Heart left ventricle (tissue), 16 donors: ENCODE measurements around the gene AOC2. TPM values are rescaled to one million over a fixed set of nuclear protein-coding genes. Genes with fewer than 3 reads are reported as not detected.
"Not testable (repeated sequence)": the region's sequence is repeated elsewhere in the genome, so short reads cannot be mapped to it uniquely, and the experiment has no call there.

Source experiments
- ATAC-seq, 4 donors: fragments of 200-7000 bp; cut with Tn5 transposase; one replicate each; pipeline ENCODE4 v1.9.1; 2020 to 2022; ENCODE audit warnings: moderate library complexity in 4 of 4, mild to moderate bottlenecking in 3 of 4, moderate number of reproducible peaks in 1 of 4
- DNase-seq, 5 donors: peaks; one replicate each; pipeline ENCODE4 v3.0.0-alpha.2; 2020
- H3K27ac ChIP-seq, 12 donors: fragments of 200-600 bp; sonication (generic) in 4 of 12; one replicate each; pipeline versions ENCODE4 v1.5.0 to v1.8.0; 2016 to 2022; ENCODE audit warnings: mild to moderate bottlenecking in 2 of 12
- H3K27me3 ChIP-seq, 9 donors: fragments of 200-600 bp; sonication (generic) in 2 of 9; one replicate each; pipeline versions ENCODE4 v1.5.1 to v1.8.0; 2016 to 2022; ENCODE audit warnings: mild to moderate bottlenecking in 3 of 9
- H3K36me3 ChIP-seq, 9 donors: fragments of 200-600 bp; sonication (generic) in 2 of 9; one replicate each; pipeline versions ENCODE4 v1.5.0 to v1.8.0; 2018 to 2022; ENCODE audit warnings: mild to moderate bottlenecking in 2 of 9
- H3K4me1 ChIP-seq, 12 donors: fragments of 200-600 bp; sonication (generic) in 4 of 12; one replicate each; pipeline versions ENCODE4 v1.5.0 to v1.8.0; 2016 to 2022; ENCODE audit warnings: mild to moderate bottlenecking in 3 of 12
- H3K4me3 ChIP-seq, 12 donors: fragments of 200-600 bp; sonication (generic) in 4 of 12; one replicate each; pipeline versions ENCODE4 v1.5.0 to v1.8.0; 2017 to 2022; ENCODE audit warnings: mild to moderate bottlenecking in 9 of 12, moderate library complexity in 4 of 12
- H3K9me3 ChIP-seq, 12 donors: fragments of 200-600 bp; sonication (generic) in 4 of 12; one replicate each; pipeline versions ENCODE4 v1.5.0 to v1.8.0; 2016 to 2022; ENCODE audit warnings: mild to moderate bottlenecking in 1 of 12
- CTCF ChIP-seq, 12 donors: fragments of 200-600 bp; sonication (generic) in 4 of 12; IDR thresholded peaks; one replicate each; pipeline versions ENCODE4 v1.5.0 to v1.8.0; 2018 to 2022; ENCODE audit warnings: antibody characterized with exemption in 12 of 12, mild to moderate bottlenecking in 5 of 12
- POLR2A ChIP-seq, 2 donors: fragments of 450-650 bp; IDR thresholded peaks; one replicate each; pipeline ENCODE4 v1.6.1; 2017; ENCODE audit warnings: antibody characterized with exemption in 2 of 2, mild to moderate bottlenecking in 2 of 2, moderate library complexity in 2 of 2
- WGBS, 4 donors: extraction: QIAGEN DNeasy Blood & Tissue Kit in 2 of 4; methylation state at CpG; one replicate each; pipeline versions ENCODE4 v1.1.5 to v1.1.7; 2013 to 2018; 5-methylcytosine and 5-hydroxymethylcytosine counted together
- intact Hi-C, 10 donors: fragments of 100-400 bp; cut with DNase I; formaldehyde crosslinking; loops; one replicate each; pipeline versions ENCODE4 v1.11.1 to v1.14.2; 2022
- polyA plus RNA-seq, 2 donors: library from polyadenylated mRNA; stranded (reverse); fragments of 200-250 nt; gene quantifications; one replicate each; pipeline ENCODE4 v1.2.3, GENCODE V29; 2013
- total RNA-seq, 9 donors: library from RNA; depleted of rRNA in 2 of 9; stranded (reverse); fragments of >200 nt in 2 of 9; fragmentation: NEBNext Ultra II Directional in 3 of 9; extraction: Animal tissue kit (Norgen Biotek cat#: 25700) in 3 of 9; gene quantifications; one replicate each; pipeline versions ENCODE4 v1.1.0 to v1.2.4, GENCODE V29; 2016 to 2023
- donor health status: ischemic (EF 13 %, LVEDD 7.1; RV severe dilation, severe dysfunction).
- donor health status: healthy with polysubstance abuse.
- donor health status: DM: no; HTN: yes; CAD: no.
- donor health status: DM: no; HTN: no; CAD: no.
- donor health status: ischemic (EF 25% LVEDD 6.9; RV normal size, moderate dysfunction).
- donor health status: ischemic (EF 25% LVEDD 5.7; RV mildly dilated, moderate dysfunction).
- donor health status: healthy.
- donor health status: DM: yes; HTN: yes; CAD: no.
- donor health status: ischemic (EF 35%, LVEDD 5.7; RV mildly dilated, moderate dysfunction).
- donor health status: nonischemic (EF 11% LVEDD 7.7; RV severe dilation, severe dysfunction).
- donor health status: DM: yes; HTN: yes; CAD: no.
- donor health status: PGD.
- donor health status: ischemic (EF 29% LVEDD 5.4; RV normal size, mild dysfunction).
- donor health status: nonischemic (EF 23%, LVEDD 6.1; RV moderate dilation, normal function).

AOC2 gene
- total and polyA plus RNA-seq, 11 donors, result 0.21 to 0.88 (median 0.44) TPM

GRCh38 chr17:42855048-42855596 lies 10.7 kb downstream of the AOC2 start:
- Histone ChIP-seq H3K36me3 (no peaks in the 10 kb centered on the region), H3K4me1 (peaks cover 0 to 22% (median 6%) of the 10 kb centered on the region in 12 donors), H3K27me3 (peaks cover 0 to 4% (median 0%) of the 10 kb centered on the region in 9 donors), H3K27ac (peak overlapping the region in 1 of 12 donors; percentile 40), H3K9me3 (no peaks in the 10 kb centered on the region), H3K4me3 (peak overlapping the region in 1 of 12 donors; percentile 53)
- no peak for ATAC-seq
- WGBS, 4 donors, result 79 to 85% (median 83%) methylated on average over 8 of the region's 8 CpGs
- intact Hi-C loops, result no loop called here
- DNase-seq, result peak in 1 of 5 donors; percentile 52
- TF ChIP-seq CTCF (IDR thresholded peaks at IDR 0.05) (no peak), POLR2A (IDR thresholded peaks at IDR 0.05) (no peak)

- H3K4me1 ChIP-seq, result peaks cover 0 to 14% (median 0%) of the 10 kb centered on the region in 12 donors
Observed at GRCh38 chr17:42856093-42856492, 11.7 kb downstream of the AOC2 start.

GRCh38 chr17:42856516-42856915 lies 12.1 kb downstream of the AOC2 start:
- H3K27me3 ChIP-seq, ATAC-seq, H3K36me3 ChIP-seq, H3K4me3 ChIP-seq, intact Hi-C loops, H3K9me3 ChIP-seq: not testable (repeated sequence)
- 75 to 88% (median 83%) methylated on average over 6 to 7 of the region's 8 CpGs for WGBS, 4 donors
- DNase-seq, result peak in 1 of 5 donors; percentile 24
- peaks cover 0 to 14% (median 0%) of the 10 kb centered on the region in 12 donors for H3K4me1 ChIP-seq
- H3K27ac ChIP-seq, result peak overlapping the region in 1 of 12 donors; percentile 19

More at GRCh38 chr17:42856093-42856492, 11.7 kb downstream of the AOC2 start:
- H3K9me3 ChIP-seq, H3K4me3 ChIP-seq, intact Hi-C loops, H3K27me3 ChIP-seq, ATAC-seq, H3K36me3 ChIP-seq, H3K27ac ChIP-seq: not testable (repeated sequence)
- DNase-seq, result peak in 1 of 5 donors; percentile 22
- WGBS, 4 donors, result 80 to 86% (median 84%) methylated on average over 1 to 8 of the region's 8 CpGs

- H3K27ac ChIP-seq, result peak overlapping the region in 1 of 12 donors; percentile 15
- TF ChIP-seq POLR2A (IDR thresholded peaks at IDR 0.05) (no peak), CTCF (IDR thresholded peaks at IDR 0.05) (no peak)
- DNase-seq, result peak in 1 of 5 donors; percentile 4
- no peak overlapping the region for H3K4me3 ChIP-seq
- WGBS, 4 donors, result 79 to 95% (median 91%) methylated on average over 1 of the region's 1 CpG
- intact Hi-C loops, result no loop called here
- H3K9me3 ChIP-seq, result no peaks in the 10 kb centered on the region
- no peaks in the 10 kb centered on the region for H3K36me3 ChIP-seq
- H3K27me3 ChIP-seq, result peaks cover 0 to 4% (median 0%) of the 10 kb centered on the region in 9 donors
- no peak for ATAC-seq
- peaks cover 0 to 14% (median 0%) of the 10 kb centered on the region in 12 donors for H3K4me1 ChIP-seq
Observed at GRCh38 chr17:42857389-42857788, 13.0 kb downstream of the AOC2 start.

- 79 to 85% (median 82%) methylated on average over 7 of the region's 7 CpGs for WGBS, 4 donors
- peaks cover 0 to 8% (median under 1%) of the 10 kb centered on the region in 12 donors for H3K9me3 ChIP-seq
- H3K27ac ChIP-seq, result no peak overlapping the region
- H3K36me3 ChIP-seq, result no peaks in the 10 kb centered on the region
- H3K4me1 ChIP-seq, result peaks cover 0 to 16% (median 0%) of the 10 kb centered on the region in 12 donors
- TF ChIP-seq POLR2A (IDR thresholded peaks at IDR 0.05) (no peak), CTCF (IDR thresholded peaks at IDR 0.05) (no peak)
- H3K27me3 ChIP-seq, result no peaks in the 10 kb centered on the region
- H3K4me3 ChIP-seq, result no peak overlapping the region
- DNase-seq (peak in 1 of 5 donors; percentile 34), ATAC-seq (no peak)
- intact Hi-C loops, result no loop called here
Observed at GRCh38 chr17:42865638-42866094, 21.3 kb downstream of the AOC2 start.
